OCI-LY3 (cell line): ENCODE results near the gene PKD2L2.

Experiments
- H2AFZ ChIP-seq: fragments of 200-600, 300-600 bp; shearing (Covaris generic); 2 replicates; pipeline ENCODE4 v1.6.0; 2014; ENCODE audit warnings: antibody characterized with exemption, low read depth, low read length
- H3K27ac ChIP-seq: fragments of 200-600, 300-600 bp; sonication (generic); 2 replicates; pipeline ENCODE4 v1.5.1; 2014; ENCODE audit warnings: mild to moderate bottlenecking, low read length, moderate library complexity, mixed read lengths
- H3K27me3 ChIP-seq: fragments of 200-600, 300-600 bp; sonication (generic); 2 replicates; pipeline ENCODE4 v1.6.1; 2014; ENCODE audit warnings: low read depth, low read length, mixed read lengths
- H3K36me3 ChIP-seq: fragments of 200-600, 300-600 bp; sonication (generic); replicated peaks from 2 replicates; pipeline ENCODE3; 2014; ENCODE audit warnings: low read depth, low read length, mixed read lengths
- H3K4me1 ChIP-seq: fragments of 300-600, 200-600 bp; sonication (generic); 2 replicates; pipeline ENCODE4 v1.6.1; 2014; ENCODE audit warnings: low read length, mixed read lengths
- H3K4me2 ChIP-seq: fragments of 200-600, 300-600 bp; sonication (generic); 2 replicates; pipeline ENCODE4 v1.6.1; 2014; ENCODE audit warnings: low read length, mixed read lengths
- H3K4me3 ChIP-seq: fragments of 300-600, 200-600 bp; sonication (generic); 2 replicates; pipeline ENCODE4 v1.5.1; 2014; ENCODE audit warnings: antibody characterized with exemption, mild to moderate bottlenecking, low read length, moderate library complexity
- H3K79me2 ChIP-seq: fragments of 300-600, 200-600 bp; shearing (Covaris generic); 2 replicates; pipeline ENCODE4 v1.6.1; 2014; ENCODE audit warnings: mild to moderate bottlenecking, low read length, mixed read lengths
- H3K9ac ChIP-seq: fragments of 300-600, 200-600 bp; shearing (Covaris generic); 2 replicates; pipeline ENCODE4 v1.6.0; 2014; ENCODE audit warnings: mild to moderate bottlenecking, low read length, moderate library complexity
- H3K9me3 ChIP-seq: fragments of 200-600, 300-600 bp; shearing (Covaris generic); 2 replicates; pipeline ENCODE4 v1.6.1; 2014; ENCODE audit warnings: low read length, mixed read lengths; ENCODE audit not compliant: insufficient read depth
- H4K20me1 ChIP-seq: fragments of 200-600, 300-600 bp; sonication (generic); 2 replicates; pipeline ENCODE4 v1.6.1; 2016; ENCODE audit warnings: low read length, mixed read lengths; ENCODE audit not compliant: insufficient read depth
- CTCF ChIP-seq: fragments of 200-600, 300-600 bp; sonication (generic); IDR thresholded peaks from 2 replicates; pipeline ENCODE4 v1.5.1; 2014; ENCODE audit warnings: antibody characterized with exemption, low read length, low read depth
- EZH2phosphoT487 ChIP-seq: fragments of 200-600 bp; shearing (Covaris generic); IDR thresholded peaks from 2 replicates; pipeline ENCODE4 v1.6.1; 2018; ENCODE audit warnings: antibody characterized with exemption, mixed run types, low read depth

Gene PKD2L2

DNA sequence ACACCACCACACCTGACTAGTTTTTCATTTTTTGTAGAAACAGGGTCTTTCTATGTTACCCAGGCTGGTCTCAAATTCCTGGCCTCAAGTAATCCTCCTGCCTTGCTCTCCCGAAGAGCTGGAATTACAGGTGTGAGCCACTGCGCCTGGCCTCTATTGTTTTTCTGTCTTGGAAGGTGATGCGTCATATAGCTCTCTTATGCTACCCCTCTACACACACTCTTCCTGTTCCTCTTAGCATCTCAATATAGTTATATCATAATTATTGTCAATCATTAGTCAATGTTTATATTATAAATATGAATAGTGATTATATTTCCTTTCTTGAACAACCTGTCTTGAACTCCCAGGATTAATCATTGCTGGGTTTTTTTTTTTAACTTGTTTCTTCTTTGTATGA lies 7.3 kb downstream of the PKD2L2 start:
- H3K79me2 ChIP-seq: no peaks in the 10 kb centered on the region
- H3K4me2 ChIP-seq: no peak overlapping the region
- H3K4me3 ChIP-seq: no peak overlapping the region
- peaks cover 4% of the 10 kb centered on the region for H3K4me1 ChIP-seq
- no peak overlapping the region for H3K9ac ChIP-seq
- H2AFZ ChIP-seq: no peak overlapping the region
- TF ChIP-seq EZH2phosphoT487 (no peak), CTCF (no peak)
- H3K27me3 ChIP-seq: no peaks in the 10 kb centered on the region
- no peaks in the 10 kb centered on the region for H4K20me1 ChIP-seq
- H3K9me3 ChIP-seq: no peaks in the 10 kb centered on the region
- H3K36me3 ChIP-seq: no peaks in the 10 kb centered on the region
- no peak overlapping the region for H3K27ac ChIP-seq

DNA sequence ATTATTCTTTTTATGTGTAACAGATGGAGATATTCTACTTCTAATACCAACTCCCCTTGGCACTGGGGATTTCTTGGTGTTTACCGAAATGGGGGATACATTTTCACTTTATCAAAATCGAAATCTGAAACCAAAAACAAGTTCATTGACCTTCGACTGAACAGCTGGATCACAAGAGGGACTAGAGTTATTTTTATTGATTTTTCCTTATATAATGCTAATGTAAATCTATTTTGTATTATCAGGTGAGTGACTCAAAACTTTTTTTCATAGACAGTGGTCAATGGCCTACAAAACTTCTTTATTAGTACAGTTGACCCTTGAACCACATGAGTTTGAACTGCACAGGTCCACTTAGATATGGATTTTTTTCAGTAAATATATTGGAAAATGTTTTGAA lies 10.2 kb downstream of the PKD2L2 start:
- Histone ChIP-seq H3K27ac (no peak overlapping the region), H3K36me3 (no peaks in the 10 kb centered on the region), H3K4me2 (no peak overlapping the region), H2AFZ (no peak overlapping the region), H3K9me3 (no peaks in the 10 kb centered on the region), H3K79me2 (no peaks in the 10 kb centered on the region), H3K4me1 (peaks cover 4% of the 10 kb centered on the region), H3K4me3 (no peak overlapping the region), H3K9ac (no peak overlapping the region), H3K27me3 (no peaks in the 10 kb centered on the region), H4K20me1 (no peaks in the 10 kb centered on the region)
- TF ChIP-seq CTCF (no peak), EZH2phosphoT487 (no peak)

GRCh38 chr5:137901011-137901817 lies 12.0 kb downstream of the PKD2L2 start:
- Histone ChIP-seq H3K27me3 (no peaks in the 10 kb centered on the region), H3K9me3 (no peaks in the 10 kb centered on the region), H2AFZ (no peak overlapping the region), H3K4me3 (no peak overlapping the region), H3K4me1 (peaks cover 4% of the 10 kb centered on the region), H3K79me2 (no peaks in the 10 kb centered on the region), H3K36me3 (no peaks in the 10 kb centered on the region), H3K9ac (no peak overlapping the region), H3K4me2 (no peak overlapping the region), H4K20me1 (no peaks in the 10 kb centered on the region), H3K27ac (no peak overlapping the region)
- TF ChIP-seq EZH2phosphoT487: no peak
- no peak for TF ChIP-seq CTCF

DNA sequence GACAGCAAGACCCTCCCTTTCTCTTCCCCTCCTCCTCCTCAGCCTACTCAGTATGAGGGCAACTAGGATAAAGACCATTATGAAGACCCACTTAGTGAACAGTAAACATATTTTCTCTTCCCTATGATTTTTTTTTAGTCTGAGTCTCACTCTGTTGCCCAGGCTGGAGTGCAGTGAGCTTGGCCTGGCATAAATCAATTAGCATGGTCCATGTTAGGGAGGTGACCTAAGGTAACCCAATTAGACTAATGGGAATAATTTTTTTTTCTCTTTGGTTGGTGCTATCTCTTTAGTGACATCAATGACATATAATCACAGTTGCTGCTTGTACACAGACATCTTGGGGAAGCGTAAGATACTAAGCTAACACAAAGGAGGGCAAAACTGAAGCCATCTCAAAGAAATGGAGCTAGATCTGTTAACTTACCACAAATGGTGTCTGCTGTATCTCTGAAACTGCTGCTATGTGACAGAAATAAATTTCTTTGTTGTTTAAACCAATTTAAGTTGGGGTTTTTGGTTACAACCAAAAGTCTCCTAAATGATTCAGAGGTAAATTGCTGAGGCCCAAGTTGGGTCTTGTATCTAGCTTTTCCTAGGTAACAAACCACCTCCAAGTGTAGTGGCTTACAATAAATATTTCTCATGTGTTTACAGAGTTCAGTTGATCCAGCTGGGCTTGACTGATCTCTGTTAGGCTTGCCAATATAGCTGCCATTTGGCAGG lies 13.3 kb downstream of the PKD2L2 start:
- no peak overlapping the region for H3K9ac ChIP-seq
- H3K79me2 ChIP-seq: no peaks in the 10 kb centered on the region
- no peak for TF ChIP-seq EZH2phosphoT487
- no peak for TF ChIP-seq CTCF
- no peaks in the 10 kb centered on the region for H4K20me1 ChIP-seq
- H3K4me1 ChIP-seq: peaks cover 2% of the 10 kb centered on the region
- no peaks in the 10 kb centered on the region for H3K9me3 ChIP-seq
- no peaks in the 10 kb centered on the region for H3K27me3 ChIP-seq
- H3K36me3 ChIP-seq: no peaks in the 10 kb centered on the region
- no peak overlapping the region for H2AFZ ChIP-seq
- H3K4me2 ChIP-seq: no peak overlapping the region
- no peak overlapping the region for H3K4me3 ChIP-seq
- no peak overlapping the region for H3K27ac ChIP-seq
